Epidermal melanocyte (primary cell): ENCODE data around the gene MEF2B.
A peak's percentile ranks its signal among the peaks of the same experiment; 100 is the strongest.
"Not testable (repeated sequence)": the region's sequence is repeated elsewhere in the genome, so short reads cannot be mapped to it uniquely, and the experiment has no call there.

Experiments
- DNase-seq: peaks from one replicate; pipeline ENCODE4 v3.0.0; 2011; ENCODE audit warnings: low spot score; ENCODE audit not compliant: insufficient read length

The MEF2B gene

DNA sequence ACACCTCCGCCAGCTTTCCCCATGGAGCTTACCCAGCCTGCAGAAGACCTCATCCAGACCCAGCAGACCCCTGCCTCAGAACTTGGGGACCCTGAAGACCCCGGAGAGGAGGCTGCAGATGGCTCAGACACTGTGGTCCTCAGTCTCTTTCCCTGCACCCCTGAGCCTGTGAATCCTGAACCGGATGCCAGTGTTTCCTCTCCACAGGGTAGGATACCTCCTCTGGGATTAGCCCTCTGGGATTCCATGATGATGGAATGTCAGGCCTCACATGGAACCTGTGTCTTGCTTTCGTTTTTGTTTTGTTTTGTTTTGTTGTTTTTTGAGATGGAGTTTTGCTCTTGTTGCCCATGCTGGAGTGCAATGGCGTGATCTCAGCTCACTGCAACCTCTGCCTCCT, 23.9 kb upstream of the MEF2B start:
- DNase-seq, result no peak

DNA sequence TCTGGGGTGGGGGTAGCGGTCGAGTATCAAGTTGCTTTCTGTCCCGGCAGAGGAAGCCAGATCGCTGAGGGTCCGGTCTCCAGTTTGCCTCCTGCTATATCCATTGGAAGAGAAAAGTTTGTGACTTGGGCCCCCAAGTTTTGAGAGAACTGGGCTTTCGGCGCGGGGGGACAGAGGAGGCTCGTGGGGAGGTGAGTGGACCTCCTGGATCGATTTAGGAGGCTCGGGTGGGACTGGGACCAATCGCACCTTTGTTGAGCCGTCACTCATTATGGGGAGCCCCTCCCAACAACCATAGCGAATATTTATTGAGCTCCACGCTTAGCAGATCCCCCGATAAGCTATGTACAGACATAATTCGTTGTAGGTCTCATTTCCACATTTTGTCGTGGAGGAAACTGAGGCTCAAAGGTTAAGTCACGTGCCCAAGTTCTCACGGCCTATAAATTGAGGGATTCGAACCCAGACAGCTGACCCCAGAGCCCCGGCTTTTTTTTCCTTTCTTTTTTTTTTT, 22.9 kb upstream of the MEF2B start:
- DNase-seq, result no peak

DNA sequence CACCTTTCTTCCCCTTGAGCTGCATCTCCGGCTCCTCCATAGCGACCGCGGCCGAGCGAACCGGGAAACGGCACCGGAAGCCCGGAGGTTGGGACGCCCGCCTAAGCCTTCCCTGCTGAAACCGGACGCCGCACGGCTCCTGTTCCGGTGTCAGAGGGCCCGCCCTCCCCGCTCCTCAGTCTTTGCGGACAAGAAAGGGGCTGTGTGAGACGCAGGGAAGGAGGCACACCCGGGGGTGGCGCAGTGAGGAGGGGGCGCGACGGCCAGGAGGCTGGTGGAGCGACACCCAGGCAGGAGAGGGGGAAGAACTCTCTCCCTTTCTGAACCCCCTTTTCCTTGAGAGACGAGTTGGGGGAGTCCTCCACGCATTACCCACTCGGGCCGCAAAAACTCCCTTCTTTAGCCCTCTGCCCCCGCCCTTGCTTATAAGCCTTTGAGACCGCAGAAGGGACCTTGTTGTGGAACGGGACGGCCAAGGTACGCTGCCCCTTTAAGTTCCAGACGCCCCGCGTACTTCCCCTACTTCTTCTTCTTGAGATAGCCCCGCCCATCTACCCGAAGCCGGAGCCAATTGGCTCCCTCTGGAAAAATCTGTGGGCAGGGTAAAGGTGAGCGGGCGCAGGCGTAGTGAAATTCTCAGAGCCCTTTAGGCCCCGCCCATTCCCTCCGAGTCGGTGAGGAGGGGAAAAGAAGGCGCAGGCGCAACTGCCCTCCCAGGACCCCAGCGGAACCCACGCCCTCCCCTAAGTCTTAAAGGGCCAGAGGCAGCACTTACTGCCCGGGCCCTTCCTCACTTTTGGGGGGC, 22.2 kb upstream of the MEF2B start, which contains the start of the genes BORCS8 and RFXANK:
TSS of gene BORCS8 (minus strand) at position 75 of the 805 bp plus-strand sequence. CDS start at position 40, 35 bp downstream.
TSS of gene RFXANK (plus strand) at position 181 of the 805 bp plus-strand sequence. CDS start 1,689 bp downstream, outside the sequence.
- DNase-seq, result peak; percentile 95

DNA sequence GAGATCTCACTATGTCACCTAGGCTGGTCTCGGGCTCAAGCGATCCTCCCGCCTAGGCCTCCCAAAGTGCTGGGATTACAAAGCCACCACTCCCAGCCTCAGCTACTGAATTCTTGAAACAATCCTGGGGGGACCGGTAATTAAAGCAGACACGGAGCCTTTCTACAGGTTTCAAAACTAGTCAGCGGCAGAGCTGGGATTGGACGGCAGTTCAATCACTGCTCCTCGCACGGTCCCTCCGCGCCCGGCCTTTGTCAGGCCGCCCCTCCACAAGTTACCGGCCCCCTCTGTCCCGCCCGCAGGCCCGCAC, 21.7 kb upstream of the MEF2B start:
- no peak for DNase-seq

DNA sequence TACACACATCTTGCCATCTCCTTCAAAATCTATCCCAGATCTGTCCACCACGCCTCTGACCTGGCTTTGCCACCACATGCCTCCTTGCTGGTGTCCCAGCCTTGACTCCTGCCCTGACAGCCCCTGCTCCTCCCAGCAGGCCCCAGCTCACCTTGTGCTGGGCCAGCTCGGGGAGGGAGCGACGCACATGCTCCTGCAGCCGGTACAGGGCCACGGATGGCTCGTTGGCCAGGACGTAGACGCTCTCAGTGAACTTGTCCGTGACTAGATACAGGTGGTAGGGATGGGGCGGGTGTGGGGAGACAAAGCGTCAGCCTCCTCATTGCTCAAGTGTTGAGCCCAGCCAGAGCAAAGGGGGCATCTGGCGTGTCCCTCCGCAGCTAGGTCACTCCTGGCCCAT, 16.7 kb upstream of the MEF2B start:
- no peak for DNase-seq

DNA sequence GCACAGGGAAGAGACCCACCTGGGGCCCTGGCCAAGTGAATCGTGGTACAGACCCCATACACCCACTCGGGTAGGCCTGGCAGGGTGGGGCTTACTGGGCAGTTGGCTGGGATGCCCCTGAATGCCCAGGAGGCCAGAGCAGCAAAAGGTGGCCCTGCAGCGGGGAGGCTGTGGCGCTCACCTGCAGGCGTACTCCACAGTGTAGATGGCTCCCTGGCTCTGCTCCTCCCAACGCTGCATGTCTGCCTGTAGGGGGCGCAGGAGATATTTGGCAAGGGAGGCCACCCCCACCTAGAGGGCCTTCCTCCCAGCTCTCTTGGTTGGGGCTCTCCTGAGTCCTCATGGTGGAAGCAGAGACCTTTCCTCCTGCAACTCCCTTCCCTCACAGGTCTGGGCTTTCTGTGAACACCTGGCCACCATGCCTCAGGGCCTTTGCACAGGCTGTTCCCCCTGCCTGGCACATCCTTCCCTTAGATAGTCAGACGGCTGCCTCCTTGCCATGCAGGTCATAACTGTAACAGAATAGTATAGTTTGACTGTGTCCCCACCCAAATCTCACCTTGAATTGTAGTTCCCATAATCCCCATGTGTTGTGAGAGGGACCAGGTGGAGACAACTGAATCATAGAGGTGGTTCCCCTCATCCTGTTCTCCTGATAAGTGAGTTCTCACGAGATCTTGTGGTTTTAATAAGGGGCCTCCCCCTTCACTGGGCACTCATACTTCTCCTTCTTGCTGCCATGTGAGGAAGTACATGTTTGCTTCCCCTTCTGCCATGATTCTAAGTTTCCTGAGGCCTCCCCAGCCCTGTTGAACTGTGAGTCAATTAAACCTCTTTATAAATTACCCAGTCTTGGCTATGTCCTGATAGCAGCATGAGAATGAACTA, 16.0 kb upstream of the MEF2B start:
- DNase-seq, result no peak

DNA sequence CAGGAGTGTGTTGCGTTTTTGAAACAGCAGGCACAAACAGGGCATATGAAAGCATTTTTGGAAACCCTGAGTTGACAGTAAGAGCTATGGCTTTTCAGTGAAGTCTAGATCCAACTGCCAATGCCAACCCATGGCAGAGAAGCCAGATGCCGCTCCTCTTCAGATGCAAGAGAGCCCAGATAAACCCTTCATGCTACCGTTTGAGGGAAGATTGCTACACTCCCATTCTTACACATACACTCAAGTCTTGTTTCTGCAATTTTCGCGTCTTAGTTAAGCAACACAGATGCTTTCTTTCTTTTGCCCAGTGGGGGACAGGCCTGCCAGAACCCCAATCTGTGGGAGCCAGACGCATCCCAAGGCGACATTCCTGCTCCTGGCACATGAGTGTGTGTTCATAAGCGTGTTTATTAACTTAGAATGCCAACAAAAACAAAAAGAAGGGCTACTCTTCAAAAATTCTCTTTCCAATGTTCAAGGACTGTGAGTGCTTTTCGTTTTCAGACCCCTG, 11.5 kb upstream of the MEF2B start:
- DNase-seq, result no peak

DNA sequence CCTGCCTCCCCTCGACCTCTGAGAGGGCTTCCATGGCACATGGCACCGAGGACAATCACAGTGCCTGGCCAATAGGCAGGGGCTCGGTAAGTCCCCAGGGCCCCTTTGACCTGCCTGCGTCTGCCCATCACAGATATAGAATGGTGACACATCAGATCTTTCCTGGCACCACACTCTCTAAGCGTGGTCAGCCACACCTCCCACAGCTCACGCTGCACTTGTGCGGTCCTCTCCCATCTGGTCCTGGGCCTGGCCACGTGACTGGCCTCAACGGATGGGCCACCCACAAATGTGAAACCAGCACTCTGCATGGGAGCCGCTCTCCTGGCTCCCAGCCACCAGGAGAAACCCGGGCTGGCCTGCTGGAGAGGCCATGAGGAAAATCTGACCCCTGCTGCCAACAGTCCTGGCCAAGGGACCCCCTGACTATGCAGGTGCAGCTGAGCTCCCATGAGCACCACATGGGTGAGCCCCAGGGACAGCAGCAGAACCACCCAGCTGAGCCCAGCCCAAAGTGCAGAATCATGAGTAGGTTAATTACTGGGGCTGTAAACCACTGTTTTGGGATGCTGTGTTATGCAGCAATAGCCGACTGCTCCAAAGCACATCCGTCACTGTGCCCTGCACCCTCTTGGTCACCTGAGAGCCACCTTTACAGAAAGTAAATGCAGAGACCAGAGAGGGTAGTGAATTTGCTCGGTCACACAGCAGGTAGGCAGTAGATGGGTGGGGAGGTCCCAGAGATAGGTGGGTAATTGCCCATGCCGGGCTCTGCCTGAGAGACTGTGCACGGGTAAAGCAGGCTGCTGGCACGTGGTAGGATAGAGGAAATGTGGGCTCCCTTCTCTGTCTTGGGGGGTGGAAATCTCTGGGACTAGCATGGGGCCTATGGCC, 9.7 kb upstream of the MEF2B start:
- no peak for DNase-seq

DNA sequence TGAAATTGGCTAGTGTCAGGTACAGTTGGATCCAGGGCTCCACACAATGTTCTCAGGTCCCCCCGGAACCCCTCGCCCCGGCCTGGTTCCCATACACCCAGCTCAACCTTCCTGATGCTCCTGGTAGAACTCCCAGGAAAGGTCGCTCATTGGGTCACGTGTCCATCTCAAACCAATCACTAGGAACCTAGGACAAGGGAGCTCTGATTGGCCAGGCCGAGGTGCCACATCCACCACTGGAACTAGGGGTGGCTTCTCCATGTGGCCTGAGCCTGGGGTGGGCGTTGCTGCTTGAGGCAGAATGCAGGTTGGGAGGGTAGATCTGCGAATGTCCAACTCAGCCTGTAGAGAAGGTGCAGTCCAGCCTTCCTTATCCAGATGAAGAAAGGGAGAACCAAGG, 6.9 kb upstream of the MEF2B start:
- DNase-seq, result no peak

DNA sequence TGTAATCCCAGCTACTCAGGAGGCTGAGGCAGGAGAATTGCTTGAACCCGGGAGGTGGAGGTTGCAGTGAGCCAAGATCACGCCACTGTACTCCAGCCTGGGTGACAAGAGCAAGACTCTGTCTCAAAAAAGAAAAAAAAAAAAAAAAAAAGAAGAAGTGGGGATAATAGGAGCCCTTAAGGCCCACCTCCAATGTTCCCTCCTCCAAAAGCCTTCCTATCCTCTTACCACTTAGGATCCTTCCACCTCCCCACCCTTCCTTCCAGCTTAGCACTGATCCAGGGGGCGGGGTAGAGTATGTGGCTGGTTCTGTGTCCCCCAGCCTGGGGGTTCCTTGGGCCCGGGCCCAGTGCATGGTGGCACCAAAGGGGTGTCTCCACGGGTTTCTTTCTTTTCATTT, 3.2 kb upstream of the MEF2B start:
- DNase-seq, result not testable (repeated sequence)

DNA sequence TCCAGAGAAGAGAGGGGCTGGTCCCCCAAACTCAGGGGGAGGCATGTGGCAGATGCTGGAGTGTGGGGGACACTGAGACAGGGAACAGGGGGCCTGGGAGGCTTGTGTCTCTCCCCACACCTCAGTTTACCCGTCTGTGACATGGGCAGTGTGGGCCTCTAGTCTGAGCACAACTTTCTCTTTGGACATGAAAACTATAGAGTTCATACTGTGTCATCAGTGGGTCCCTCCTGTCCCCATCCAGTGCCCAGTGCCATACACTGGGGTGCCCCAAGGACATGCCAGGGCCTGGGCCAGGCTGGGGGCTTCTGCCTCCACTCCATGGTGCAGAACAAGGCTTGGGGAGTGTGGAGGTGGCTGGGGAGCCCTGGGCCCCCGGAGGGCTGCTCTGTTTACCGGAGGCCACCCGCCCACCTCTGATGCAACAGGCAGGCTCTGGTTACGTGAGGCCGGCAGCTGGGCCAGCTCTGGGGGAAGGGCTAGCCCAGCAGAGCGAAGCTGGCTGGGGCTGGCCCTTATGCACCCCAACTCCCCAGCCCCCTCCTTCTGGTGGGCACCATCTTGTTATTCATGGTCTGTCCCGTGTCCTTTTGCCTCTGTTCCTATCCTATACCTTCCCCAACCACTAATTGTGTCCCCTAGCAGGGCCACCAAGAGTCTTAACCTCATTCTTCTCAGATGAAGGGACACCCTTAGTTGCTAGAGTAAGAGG, 1.9 kb upstream of the MEF2B start:
- no peak for DNase-seq

DNA sequence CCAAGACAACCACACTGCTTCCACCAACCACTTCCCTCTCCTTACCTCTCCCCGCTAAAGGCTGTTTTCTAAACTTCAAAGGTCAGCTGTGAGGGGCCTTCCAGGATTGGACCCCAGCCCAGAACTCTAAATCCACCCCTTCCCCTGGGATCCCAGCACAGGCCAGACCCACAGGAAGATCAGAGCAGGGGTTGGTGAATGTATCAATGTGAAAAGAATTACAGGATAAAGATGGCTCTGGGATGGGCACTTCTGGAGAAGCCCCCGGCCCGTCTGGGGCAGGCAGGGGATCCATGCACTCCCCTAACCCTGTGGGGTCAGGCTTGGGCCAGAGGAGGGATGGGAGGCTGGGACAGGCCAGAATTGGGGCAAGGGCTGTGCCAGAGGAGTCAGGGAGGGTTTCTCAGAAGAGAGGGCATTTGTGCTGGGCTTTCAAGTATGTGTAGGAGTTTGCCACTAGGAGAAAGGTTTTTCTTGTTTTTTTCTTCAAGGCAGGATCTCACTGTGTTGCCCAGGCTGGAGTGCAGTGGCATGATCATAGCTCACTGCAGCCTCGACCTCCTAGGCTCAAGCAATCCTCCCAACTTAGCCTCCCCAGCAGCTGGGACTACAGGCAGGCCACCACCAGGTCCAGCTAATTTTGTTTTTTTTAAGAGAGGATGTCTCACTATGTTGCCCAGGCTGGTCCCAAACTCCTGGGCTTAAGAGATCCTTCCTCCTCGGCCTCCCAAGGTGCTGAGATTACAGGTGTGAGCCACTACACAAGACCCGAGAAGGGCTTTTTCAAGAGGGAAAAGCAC, 1.0 kb upstream of the MEF2B start:
- DNase-seq, result no peak

DNA sequence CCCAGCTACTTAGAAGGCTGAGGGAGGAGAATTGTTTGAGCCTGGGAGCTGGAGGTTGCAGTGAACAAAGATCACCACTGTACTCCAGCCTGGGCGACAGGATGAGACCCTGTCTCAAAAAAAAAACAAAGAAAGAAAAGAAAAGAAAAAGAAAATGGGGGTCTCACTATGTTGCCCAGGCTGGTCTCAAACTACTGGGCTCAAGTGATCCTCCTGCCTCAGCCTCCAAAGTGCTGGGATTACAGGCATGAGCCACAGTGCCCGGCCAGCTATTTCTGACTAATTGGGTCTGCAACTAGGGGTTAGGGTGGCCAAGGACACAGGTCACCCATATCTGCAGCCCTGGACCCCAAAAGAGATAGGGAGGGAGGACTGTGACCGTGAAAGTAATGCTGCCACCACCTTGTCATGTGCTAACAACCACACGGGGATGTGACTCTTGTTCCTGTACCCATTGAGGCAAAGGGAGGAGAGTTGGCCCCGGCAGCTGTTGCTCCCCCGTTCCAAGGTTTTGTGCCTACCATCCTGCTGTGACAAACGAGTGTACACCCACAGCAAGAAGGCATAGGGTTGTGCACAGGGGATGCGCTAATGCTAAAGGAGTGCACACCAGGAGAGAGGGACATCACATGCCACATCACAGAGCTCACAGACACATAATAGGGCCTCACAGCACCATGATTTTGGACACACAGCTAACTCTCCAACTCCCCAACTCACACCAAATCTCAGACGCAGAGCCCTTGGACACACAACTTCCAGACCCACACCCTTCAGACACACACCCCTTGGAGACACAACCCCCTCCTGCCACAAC, 619 bp downstream of the MEF2B start:
- DNase-seq, result no peak

DNA sequence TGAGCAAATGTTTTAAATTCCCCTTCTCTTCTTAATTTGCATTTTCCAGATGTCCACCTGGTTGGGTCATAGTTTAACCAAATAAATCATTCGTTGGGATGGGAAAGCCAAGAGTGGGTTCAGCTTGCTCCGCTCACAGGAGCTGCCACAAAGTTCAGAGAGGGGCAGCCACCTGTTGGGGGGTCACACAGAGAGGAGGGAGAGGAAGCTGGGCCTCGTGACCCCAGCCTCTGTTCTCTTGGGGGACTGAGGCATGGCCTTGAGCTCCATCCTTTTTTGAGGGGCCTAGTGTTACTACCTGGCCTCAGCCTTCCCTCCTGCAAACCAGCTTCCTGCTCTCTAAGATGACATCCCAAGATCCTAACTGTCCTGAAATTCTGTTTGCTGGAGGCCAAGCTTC, 2.5 kb downstream of the MEF2B start:
- DNase-seq, result no peak

DNA sequence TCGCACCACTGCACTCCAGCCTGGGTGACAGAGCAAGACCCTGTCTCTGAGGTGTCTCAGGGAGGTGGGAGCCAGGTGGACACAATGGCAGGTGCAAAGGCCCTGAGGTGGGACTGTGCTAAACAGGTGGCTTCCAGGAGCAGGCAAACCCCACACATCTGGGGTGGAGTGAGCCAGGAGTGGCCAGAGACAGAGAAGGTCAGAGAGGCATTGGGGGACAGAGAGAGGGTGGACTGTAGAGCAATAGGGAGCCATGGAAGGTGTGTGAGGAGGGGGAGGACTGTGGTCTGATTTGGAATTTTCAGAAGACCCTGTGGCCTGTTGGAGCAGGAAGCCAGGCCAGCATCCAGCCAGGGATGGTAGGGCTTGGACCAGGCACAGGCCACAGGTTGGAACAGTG, 4.7 kb downstream of the MEF2B start:
- no peak for DNase-seq

DNA sequence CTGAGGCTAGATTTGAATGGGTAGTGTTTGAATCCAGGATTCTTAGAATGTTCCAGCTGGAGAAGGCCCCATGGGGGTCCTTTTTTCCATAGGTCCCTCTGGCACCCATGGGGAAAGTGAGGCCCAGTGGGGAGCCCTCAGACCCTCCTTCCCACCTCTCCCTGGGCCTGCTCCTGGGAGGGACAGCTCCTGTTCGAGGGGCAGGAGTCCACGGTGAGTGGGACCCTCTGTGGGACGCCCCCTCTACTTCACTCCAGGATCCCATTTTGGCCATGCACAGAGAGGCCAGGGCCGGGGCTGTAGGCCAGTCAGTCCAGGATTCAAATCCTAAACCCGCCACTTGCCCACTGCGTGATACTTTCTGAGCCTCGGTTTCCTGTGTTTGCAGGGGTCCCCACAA, 7.6 kb downstream of the MEF2B start:
- DNase-seq, result no peak

DNA sequence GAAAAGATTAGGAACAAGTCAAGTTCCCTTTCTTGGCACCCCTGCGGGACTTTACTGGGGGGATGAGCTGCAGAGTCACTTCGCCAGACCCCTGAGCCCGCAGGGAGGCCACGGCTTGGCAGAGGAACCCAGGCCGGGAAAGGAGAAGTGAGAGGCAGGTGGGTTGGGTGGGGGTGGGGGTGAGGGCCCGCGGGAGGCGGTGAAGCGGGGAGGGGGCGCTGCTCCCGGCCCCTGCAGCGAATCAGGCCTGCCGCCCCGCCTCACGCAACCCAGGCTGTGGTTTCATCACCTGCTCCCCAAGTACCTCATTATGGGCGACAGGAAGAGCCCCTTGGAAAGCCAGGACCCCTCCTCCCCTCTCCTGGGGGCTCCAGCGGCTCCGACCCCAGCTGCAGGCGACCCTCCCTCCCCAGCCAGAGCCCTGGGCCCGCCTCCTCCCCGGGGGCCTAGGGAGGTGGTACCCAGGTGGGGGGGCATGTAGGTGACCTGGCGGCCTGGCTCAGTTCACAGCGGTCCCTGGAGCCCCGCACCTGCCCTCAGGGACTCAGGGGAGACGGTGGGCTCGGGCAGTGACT, 9.5 kb downstream of the MEF2B start:
- DNase-seq, result no peak

DNA sequence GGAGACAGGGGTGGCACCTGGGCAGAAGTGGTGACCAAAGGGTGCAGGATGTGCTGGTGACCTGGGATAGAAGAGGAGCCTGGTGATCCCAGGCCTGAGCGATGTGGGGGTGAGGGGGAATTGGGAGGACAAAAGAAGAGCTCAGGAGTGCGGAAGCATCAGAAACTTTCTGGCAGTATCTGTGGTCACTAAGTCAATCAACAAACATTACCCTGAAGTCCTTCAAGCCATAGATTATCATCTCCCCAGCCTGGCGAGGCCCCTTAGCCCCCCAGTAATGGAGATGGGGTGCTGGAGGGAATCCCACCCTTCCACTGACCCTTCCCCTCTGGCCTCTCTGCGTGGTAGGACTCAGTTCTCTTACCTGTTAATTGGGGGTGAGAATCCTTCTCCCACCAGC, 10.5 kb downstream of the MEF2B start:
- no peak for DNase-seq
